ENCODE measurements around the gene RASSF4.

The RASSF4 gene

GRCh38 chr10:44976352-44977198 is 17.0 kb downstream of the RASSF4 start:
- no peak for DNase-seq

DNA sequence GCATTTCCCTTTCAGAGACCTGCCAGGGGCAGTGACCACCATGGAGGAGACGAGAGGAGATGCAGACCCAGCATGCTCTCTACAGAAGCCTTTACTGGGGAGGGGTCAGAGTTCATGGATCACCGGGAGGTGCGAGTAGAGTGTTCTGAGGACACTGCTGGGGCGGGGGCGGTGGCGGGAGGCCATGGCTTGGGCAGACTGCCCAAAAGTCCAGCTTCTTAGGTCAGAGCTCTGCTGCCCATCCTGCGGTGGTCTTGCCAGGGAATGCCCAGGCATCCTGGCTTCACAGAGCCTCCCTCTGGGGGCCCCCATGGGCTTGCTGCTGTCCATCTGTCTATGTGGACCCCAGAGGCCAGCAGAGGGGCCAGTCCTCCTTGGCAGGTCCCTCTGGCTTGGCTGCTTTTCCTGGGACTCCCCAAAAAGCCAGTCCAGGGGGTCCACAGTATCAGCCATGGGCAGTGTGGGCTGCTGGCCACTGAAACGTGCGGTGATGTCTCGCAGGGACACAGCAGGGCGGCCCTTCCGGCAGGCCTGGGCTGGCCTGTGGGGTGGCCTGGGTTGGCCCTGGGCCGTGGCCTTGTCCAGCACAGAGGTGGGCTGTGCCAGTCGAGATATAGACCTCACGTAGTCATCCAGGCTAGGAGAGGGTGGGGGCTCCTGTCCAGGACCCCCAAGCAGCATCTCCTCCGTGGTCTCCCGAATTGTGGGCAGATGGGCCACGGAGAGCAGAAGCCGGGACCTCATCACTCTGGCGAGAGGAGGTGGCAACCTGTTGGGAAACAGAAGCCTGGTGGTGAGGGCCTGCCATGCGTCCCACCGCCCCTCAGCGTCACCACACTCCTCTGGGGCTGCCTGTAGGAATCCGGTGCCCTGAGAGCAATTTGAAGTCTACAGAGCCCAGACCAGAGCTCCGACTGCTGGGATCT is 17.9 kb downstream of the RASSF4 start:
- no peak for DNase-seq

GRCh38 chr10:44978213-44978569 is 18.6 kb downstream of the RASSF4 start:
- no peak for DNase-seq

DNA sequence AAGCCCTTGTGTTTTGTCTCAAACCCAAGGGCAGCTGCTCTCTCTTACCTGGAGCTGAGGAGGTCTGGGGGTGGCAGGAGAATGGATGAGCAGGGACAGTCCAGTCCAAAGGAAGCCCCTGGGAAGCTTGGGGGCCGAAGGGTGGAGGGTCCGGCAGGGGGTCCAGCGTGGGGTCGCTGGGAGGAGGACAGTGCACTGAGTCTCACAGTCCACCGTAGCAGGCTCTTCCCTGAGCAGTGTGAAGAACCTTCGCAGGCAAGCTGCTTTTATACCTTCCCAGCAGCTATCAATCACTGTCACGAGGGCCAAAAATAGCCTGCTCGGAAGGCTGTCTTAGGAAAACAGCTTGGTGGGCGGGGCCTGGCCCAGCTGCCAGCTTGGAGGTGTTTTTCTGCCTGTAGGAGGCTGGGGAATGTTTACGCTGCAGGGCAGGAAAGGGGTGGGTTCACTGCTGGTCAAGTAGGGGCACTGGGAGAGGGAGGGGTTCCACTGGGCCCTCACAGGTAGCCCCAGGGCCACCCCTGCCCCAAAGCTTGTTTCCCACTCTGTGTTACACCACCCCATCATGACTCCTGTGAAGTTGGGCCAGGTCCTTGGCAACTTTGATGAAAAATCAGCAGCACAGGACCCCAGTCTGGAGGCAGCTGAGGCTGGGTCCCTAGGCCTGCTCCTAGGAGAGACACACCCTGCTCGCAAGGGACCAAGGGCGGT is 19.1 kb downstream of the RASSF4 start, which contains the start of gene DEPP1:
DEPP1 (minus strand) TSS at position 240 of the 711 bp plus-strand sequence. CDS start 779 bp downstream, outside the sequence.
- DNase-seq: no peak

DNA sequence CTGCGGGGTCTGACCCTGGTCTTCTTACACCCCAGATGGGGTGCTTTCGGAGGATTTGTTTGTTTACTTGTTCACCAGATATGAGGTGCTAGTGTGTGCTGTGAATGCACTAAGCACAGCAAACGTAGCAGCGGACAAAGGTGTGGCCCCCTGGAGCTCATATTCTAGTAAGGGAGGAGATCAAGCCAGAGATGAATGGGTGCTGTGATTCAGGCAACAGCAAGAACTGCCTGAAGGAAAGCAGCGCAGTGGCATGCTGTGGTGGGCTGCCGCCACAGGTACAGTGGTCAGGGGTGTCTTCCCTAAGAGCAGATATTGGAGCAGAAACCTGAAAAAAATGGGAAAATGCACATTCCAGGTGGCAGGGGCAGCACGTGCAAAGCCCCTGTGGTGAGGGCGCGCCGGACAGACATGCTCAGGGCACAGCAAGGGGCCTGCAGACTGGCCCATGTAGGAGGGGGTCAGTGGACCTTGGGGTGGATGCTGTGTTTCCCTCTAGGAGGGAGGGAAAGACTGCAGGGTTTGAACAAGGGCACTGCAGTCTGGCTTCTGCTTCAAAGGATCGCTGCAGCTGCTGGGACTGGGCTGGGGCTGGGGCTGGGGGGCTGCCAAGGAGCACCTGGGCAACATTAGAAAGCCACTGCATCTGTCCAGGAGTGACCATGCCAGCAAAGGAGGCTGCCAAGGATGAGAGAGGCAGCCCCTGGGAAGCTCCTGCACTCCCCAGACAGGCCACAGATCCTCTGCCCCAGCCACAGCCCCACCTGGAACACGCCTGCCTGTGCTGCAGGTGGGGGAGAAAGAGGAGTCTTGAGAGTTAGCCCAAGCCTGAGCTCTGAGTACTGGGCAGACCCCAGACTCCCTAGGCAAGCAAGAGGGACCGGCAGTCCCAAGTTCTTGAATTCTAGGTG is 19.9 kb downstream of the RASSF4 start:
- DNase-seq: no peak

- no peak for DNase-seq
Measured at GRCh38 chr10:44980309-44981171, 20.9 kb downstream of the RASSF4 start.

GRCh38 chr10:44981172-44982113 is 21.8 kb downstream of the RASSF4 start:
- DNase-seq: no peak

GRCh38 chr10:44982114-44982460 is 22.5 kb downstream of the RASSF4 start:
- no peak for DNase-seq

GRCh38 chr10:44982496-44982895 is 22.9 kb downstream of the RASSF4 start:
- DNase-seq: no peak

- no peak for DNase-seq
Measured at GRCh38 chr10:44983066-44983894, 23.7 kb downstream of the RASSF4 start.

- no peak for DNase-seq
Measured at GRCh38 chr10:44983895-44984278, 24.3 kb downstream of the RASSF4 start.

- no peak for DNase-seq
Measured at GRCh38 chr10:44984671-44985101, 25.1 kb downstream of the RASSF4 start.

DNA sequence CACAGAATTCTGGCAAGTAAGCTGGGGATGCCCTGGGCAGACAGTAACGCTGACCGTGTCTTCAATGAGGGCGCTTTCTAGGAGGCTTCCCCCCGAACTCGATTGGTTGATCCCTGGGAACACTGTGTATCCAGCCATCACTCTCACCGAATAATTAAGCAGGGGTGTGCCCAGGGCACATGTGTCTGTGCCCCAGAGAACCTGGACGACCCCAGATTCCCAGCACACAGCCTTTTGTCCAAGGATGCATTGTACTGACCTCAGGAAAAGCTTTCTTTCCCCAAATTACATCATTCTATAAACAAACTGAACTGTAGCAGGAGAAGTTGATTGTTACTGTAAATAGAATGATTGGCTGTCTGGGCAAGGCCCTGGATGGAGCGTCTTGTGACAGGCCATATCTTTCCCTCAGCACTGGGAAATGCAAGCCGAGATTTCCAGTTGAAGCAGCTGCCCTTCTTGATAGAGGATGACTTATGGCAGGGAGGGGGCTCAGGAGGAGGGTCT is 25.6 kb downstream of the RASSF4 start:
- DNase-seq: no peak

- no peak for DNase-seq
Measured at GRCh38 chr10:44986179-44986578, 26.6 kb downstream of the RASSF4 start.

- no peak for DNase-seq
Measured at GRCh38 chr10:44986670-44987069, 27.1 kb downstream of the RASSF4 start.

DNA sequence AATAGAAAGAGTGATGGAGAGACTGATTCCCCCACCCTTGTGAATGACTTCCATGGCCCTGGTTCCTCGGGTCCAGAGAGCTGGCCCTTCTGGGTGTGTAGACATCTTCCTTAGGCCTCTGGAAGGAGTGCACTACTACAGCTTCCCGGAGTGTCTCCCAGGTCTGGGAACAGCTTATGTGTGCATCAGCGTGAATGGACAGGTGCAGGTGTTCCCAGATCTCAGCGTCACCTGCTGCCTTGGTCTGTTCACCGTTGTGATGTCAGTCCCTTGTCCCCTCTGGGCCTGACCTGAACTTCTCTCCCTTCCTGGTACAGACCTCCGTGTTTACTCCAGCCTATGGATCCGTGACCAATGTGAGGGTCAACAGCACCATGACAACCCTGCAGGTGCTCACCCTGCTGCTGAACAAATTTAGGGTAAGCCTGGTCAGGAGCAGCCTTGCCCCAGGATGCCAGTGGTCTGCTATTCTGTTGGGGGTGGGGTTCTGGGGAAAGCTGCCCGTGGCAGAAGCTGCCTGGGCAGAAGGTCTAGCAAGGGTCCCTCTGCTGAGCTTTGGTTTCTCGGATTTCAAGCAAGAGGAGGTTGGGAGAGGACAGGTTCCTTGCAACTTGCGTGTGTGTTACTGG is 29.5 kb downstream of the RASSF4 start:
- DNase-seq: no peak

- DNase-seq: no peak
Measured at GRCh38 chr10:44989597-44990301, 30.1 kb downstream of the RASSF4 start.

DNA sequence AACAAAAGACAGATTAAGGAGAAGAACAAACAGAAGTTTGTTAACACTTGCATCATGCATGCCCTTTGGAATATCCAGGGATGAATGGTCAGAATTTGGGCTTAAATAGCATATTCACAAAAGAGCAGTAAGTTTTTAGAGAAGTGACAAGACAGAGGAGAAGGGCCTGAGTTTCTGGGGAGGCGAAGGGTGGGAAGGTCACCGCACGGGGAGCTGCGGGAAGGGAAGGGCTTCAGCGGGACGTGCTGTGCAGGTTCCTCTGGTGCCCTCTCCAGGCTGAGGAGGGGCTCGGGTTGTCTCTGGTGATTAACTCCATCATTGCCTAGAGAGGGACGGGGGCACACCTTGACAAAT is 30.7 kb downstream of the RASSF4 start:
- no peak for DNase-seq

Measured in activated CD4-positive, alpha-beta T cell treated with anti-CD3 and anti-CD28 coated beads, Interleukin-2, amount 50 U/mL, for 16 hours (primary cell).